ENCODE results near the gene ENC1. TPM values are rescaled to one million over a fixed set of nuclear protein-coding genes. Genes with fewer than 3 reads are reported as not detected.

The ENC1 gene
- total and polyA plus RNA-seq, 3 experiments from 2014 or later, result 0.68 to 3.5 (median 0.93) TPM

- peaks cover 0 to 2% (median 0%) of the 10 kb centered on the region in 5 donors for H3K9me3 Mint-ChIP-seq
- no peak for DNase-seq
- Histone ChIP-seq H3K27me3 (ENCODE audit: insufficient read depth, low read length, poor library complexity, severe bottlenecking) (no peaks in the 10 kb centered on the region), H3K4me3 (ENCODE audit: low read length) (no peak overlapping the region), H3K27ac (ENCODE audit: low read depth, low read length) (no peak overlapping the region), H3K9me3 (ENCODE audit: low read length) (no peaks in the 10 kb centered on the region), H3K4me1 (ENCODE audit: insufficient read depth, low read length) (no peaks in the 10 kb centered on the region), H3K36me3 (ENCODE audit: insufficient read depth, low read length) (no peaks in the 10 kb centered on the region)
- H3K27me3 Mint-ChIP-seq, result peaks cover 13 to 38% of the 10 kb centered on the region in 2 donors
- no peak overlapping the region for H3K27ac Mint-ChIP-seq
- peaks cover 0 to 6% (median 3%) of the 10 kb centered on the region in 3 donors for H3K4me1 Mint-ChIP-seq
- ChIA-PET CTCF (no interaction called here), POLR2A (no interaction called here)
- no peak overlapping the region for H3K4me3 Mint-ChIP-seq
- H3K36me3 Mint-ChIP-seq, result no peaks in the 10 kb centered on the region
These were observed 17.4 kb downstream of the ENC1 start for GRCh38 chr5:74623006-74623611.

GRCh38 chr5:74622122-74622521 lies 18.4 kb downstream of the ENC1 start:
- no peak overlapping the region for H3K27ac ChIP-seq (ENCODE audit: low read depth, low read length)
- peak overlapping the region in 2 of 8 donors; percentile 10 to 25 for H3K27ac Mint-ChIP-seq
- no peaks in the 10 kb centered on the region for H3K4me1 ChIP-seq (ENCODE audit: insufficient read depth, low read length)
- ChIA-PET CTCF (no interaction called here), POLR2A (no interaction called here)
- H3K27me3 ChIP-seq (ENCODE audit: insufficient read depth, low read length, poor library complexity, severe bottlenecking), result no peaks in the 10 kb centered on the region
- DNase-seq, result no peak
- H3K4me1 Mint-ChIP-seq, result no peaks in the 10 kb centered on the region
- no peaks in the 10 kb centered on the region for H3K9me3 ChIP-seq (ENCODE audit: low read length)
- no peaks in the 10 kb centered on the region for H3K36me3 ChIP-seq (ENCODE audit: insufficient read depth, low read length)
- no peak overlapping the region for H3K4me3 Mint-ChIP-seq
- peaks cover 0 to 2% (median 0%) of the 10 kb centered on the region in 5 donors for H3K9me3 Mint-ChIP-seq
- no peak overlapping the region for H3K4me3 ChIP-seq (ENCODE audit: low read length)
- H3K27me3 Mint-ChIP-seq, result peaks cover 13 to 43% of the 10 kb centered on the region in 2 donors
- no peaks in the 10 kb centered on the region for H3K36me3 Mint-ChIP-seq

DNA sequence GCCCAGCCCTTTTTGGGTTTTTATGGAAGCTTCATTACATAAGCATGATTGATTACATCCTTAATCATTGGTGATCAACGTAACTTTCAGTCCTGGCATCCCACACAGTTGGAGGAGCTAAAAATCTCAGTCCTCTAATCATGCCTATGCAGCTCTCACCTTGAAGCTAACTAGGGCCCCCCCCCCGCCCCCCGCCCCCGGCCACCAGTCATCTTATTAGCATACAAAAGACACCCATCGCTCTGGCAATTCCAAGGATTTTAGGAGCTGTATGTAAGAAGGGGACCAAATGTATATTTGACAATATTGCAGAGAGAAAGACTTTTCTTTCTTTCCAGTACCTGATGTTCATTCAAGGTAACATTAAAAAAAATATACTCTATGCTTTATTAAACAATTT lies 19.0 kb downstream of the ENC1 start:
- Mint-ChIP-seq H3K9me3 (peaks cover 0 to 2% (median 0%) of the 10 kb centered on the region in 5 donors), H3K27ac (no peak overlapping the region), H3K4me1 (no peaks in the 10 kb centered on the region), H3K36me3 (no peaks in the 10 kb centered on the region), H3K27me3 (peaks cover 13 to 43% of the 10 kb centered on the region in 2 donors), H3K4me3 (no peak overlapping the region)
- Histone ChIP-seq H3K27ac (ENCODE audit: low read depth, low read length) (no peak overlapping the region), H3K27me3 (ENCODE audit: insufficient read depth, low read length, poor library complexity, severe bottlenecking) (no peaks in the 10 kb centered on the region), H3K36me3 (ENCODE audit: insufficient read depth, low read length) (no peaks in the 10 kb centered on the region), H3K9me3 (ENCODE audit: low read length) (no peaks in the 10 kb centered on the region), H3K4me3 (ENCODE audit: low read length) (no peak overlapping the region), H3K4me1 (ENCODE audit: insufficient read depth, low read length) (no peaks in the 10 kb centered on the region)
- DNase-seq, result no peak
- ChIA-PET CTCF (no interaction called here), POLR2A (interaction anchor here (0.5 kb wide), 1 partner anchor 432 kb away, joined by 4 read pairs; no protein-coding TSS in a partner anchor)

DNA sequence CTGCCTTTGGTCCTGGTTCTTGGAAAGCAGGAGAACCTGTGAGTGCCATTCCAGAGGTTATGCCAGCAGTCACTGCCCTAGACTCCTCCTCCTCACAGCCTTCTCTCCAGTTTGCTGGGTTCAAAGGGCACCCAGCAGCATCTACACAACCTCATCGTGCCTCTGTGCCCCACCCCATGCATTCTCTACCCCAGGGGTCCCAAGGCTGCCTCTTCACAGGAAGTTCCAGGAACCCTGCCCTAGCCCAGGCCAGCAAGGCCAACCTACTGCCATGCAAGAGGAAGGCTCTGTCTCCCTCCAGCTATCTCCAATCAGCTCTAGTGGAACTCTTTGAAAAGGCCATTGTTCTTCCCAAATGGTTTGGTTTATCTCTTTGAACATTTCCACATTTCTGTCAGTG lies 21.2 kb downstream of the ENC1 start:
- ChIA-PET POLR2A (no interaction called here), CTCF (no interaction called here)
- peaks cover 13 to 35% of the 10 kb centered on the region in 2 donors for H3K27me3 Mint-ChIP-seq

GRCh38 chr5:74618106-74618505 lies 22.4 kb downstream of the ENC1 start:
- Histone ChIP-seq H3K36me3 (ENCODE audit: insufficient read depth, low read length) (no peaks in the 10 kb centered on the region), H3K4me1 (ENCODE audit: insufficient read depth, low read length) (no peaks in the 10 kb centered on the region), H3K27me3 (ENCODE audit: insufficient read depth, low read length, poor library complexity, severe bottlenecking) (no peaks in the 10 kb centered on the region), H3K27ac (ENCODE audit: low read depth, low read length) (no peak overlapping the region), H3K4me3 (ENCODE audit: low read length) (no peak overlapping the region), H3K9me3 (ENCODE audit: low read length) (no peaks in the 10 kb centered on the region)
- Mint-ChIP-seq H3K27ac (no peak overlapping the region), H3K36me3 (no peaks in the 10 kb centered on the region), H3K27me3 (peaks cover 9 to 32% of the 10 kb centered on the region in 2 donors), H3K9me3 (no peaks in the 10 kb centered on the region), H3K4me1 (no peaks in the 10 kb centered on the region), H3K4me3 (no peak overlapping the region)
- POLR2A ChIA-PET, result no interaction called here
- CTCF ChIA-PET, result no interaction called here
- no peak for DNase-seq

More for the DNA sequence above, 21.2 kb downstream of the ENC1 start:
- Mint-ChIP-seq H3K4me1 (no peaks in the 10 kb centered on the region), H3K4me3 (no peak overlapping the region), H3K9me3 (peaks cover 0 to 2% (median 0%) of the 10 kb centered on the region in 5 donors), H3K27ac (no peak overlapping the region), H3K36me3 (no peaks in the 10 kb centered on the region)
- Histone ChIP-seq H3K4me1 (ENCODE audit: insufficient read depth, low read length) (no peaks in the 10 kb centered on the region), H3K36me3 (ENCODE audit: insufficient read depth, low read length) (no peaks in the 10 kb centered on the region), H3K27me3 (ENCODE audit: insufficient read depth, low read length, poor library complexity, severe bottlenecking) (no peaks in the 10 kb centered on the region), H3K9me3 (ENCODE audit: low read length) (no peaks in the 10 kb centered on the region), H3K4me3 (ENCODE audit: low read length) (no peak overlapping the region), H3K27ac (ENCODE audit: low read depth, low read length) (no peak overlapping the region)
- no peak for DNase-seq

GRCh38 chr5:74617202-74617601 lies 23.3 kb downstream of the ENC1 start:
- Histone ChIP-seq H3K4me1 (ENCODE audit: insufficient read depth, low read length) (no peaks in the 10 kb centered on the region), H3K27ac (ENCODE audit: low read depth, low read length) (no peak overlapping the region), H3K36me3 (ENCODE audit: insufficient read depth, low read length) (no peaks in the 10 kb centered on the region), H3K27me3 (ENCODE audit: insufficient read depth, low read length, poor library complexity, severe bottlenecking) (no peaks in the 10 kb centered on the region), H3K9me3 (ENCODE audit: low read length) (no peaks in the 10 kb centered on the region), H3K4me3 (ENCODE audit: low read length) (no peak overlapping the region)
- Mint-ChIP-seq H3K4me1 (no peaks in the 10 kb centered on the region), H3K36me3 (no peaks in the 10 kb centered on the region), H3K27me3 (peaks cover 9 to 27% of the 10 kb centered on the region in 2 donors), H3K27ac (no peak overlapping the region), H3K9me3 (no peaks in the 10 kb centered on the region), H3K4me3 (no peak overlapping the region)
- no peak for DNase-seq
- ChIA-PET CTCF (no interaction called here), POLR2A (no interaction called here)

DNA sequence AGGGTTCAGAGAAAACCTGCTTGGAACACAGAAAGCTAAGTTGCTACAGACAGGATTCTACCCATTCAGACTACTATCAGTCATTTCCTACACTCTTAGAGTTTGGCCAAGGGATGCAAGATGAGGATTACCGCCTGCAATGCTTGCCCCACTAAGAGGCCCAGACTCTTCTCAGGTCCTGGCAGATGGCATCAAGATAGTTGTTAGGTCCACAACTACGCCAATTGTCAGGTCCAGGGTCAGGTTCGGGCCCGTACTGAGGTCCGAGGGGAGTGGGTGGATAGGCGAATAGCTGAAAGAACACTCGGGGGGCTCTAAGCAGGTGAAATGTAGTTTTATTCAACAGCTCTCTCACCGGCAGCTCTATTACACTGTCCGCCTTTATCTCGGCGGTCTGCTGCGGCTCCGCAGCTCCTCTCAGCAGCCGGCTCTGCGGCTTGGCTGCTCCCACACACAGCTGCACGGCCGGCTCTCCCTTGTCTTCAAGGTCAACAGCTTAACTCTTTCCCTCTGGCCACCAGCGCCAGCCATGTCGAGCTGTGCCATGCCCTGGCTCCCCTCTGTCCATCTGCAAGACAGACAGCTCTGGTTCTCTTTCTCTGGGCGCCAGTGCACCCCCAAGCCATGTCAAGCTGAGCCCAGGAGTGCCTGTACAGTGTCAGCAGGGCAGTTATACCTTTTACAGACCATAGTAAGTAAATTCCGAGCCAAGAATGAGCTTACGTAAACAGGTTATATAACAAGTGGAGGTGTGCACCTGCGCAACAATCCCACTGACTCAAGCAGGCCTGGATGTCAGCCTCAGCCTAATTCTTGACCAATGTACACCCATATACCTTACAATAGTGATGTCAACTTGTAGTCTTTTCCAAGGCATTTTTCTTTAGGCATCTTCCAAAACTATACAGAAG lies 24.0 kb downstream of the ENC1 start:
- H3K9me3 Mint-ChIP-seq, result no peaks in the 10 kb centered on the region
- DNase-seq, result no peak
- Histone ChIP-seq H3K9me3 (ENCODE audit: low read length) (no peaks in the 10 kb centered on the region), H3K27ac (ENCODE audit: low read depth, low read length) (no peak overlapping the region), H3K4me1 (ENCODE audit: insufficient read depth, low read length) (no peaks in the 10 kb centered on the region), H3K4me3 (ENCODE audit: low read length) (no peak overlapping the region), H3K36me3 (ENCODE audit: insufficient read depth, low read length) (no peaks in the 10 kb centered on the region), H3K27me3 (ENCODE audit: insufficient read depth, low read length, poor library complexity, severe bottlenecking) (no peaks in the 10 kb centered on the region)
- CTCF ChIA-PET, result no interaction called here
- H3K27ac Mint-ChIP-seq, result no peak overlapping the region
- no peaks in the 10 kb centered on the region for H3K36me3 Mint-ChIP-seq
- H3K4me1 Mint-ChIP-seq, result no peaks in the 10 kb centered on the region
- H3K4me3 Mint-ChIP-seq, result no peak overlapping the region
- POLR2A ChIA-PET, result no interaction called here
- H3K27me3 Mint-ChIP-seq, result peaks cover 9 to 25% of the 10 kb centered on the region in 2 donors

DNA sequence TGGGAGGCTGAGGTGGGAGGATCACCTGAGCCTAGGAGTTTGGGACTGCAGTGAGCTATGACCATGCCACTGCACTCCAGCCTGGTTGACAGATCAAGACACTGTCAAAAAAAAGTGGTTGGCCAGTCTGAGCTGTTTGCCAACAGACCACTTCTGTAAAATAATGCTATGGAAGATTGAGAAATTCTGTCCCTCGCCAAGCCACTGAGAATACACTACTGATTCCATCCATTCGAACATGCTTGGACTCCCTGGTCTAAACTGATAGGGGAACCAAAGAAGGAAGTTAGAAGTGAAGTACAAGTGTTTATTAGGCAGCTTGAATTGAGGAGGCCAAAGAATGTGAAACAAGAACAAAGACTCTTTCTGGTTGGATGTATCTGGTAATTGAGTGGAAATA lies 27.2 kb downstream of the ENC1 start:
- Histone ChIP-seq H3K9me3 (ENCODE audit: low read length) (no peaks in the 10 kb centered on the region), H3K4me1 (ENCODE audit: insufficient read depth, low read length) (no peaks in the 10 kb centered on the region), H3K4me3 (ENCODE audit: low read length) (no peak overlapping the region), H3K27me3 (ENCODE audit: insufficient read depth, low read length, poor library complexity, severe bottlenecking) (no peaks in the 10 kb centered on the region), H3K27ac (ENCODE audit: low read depth, low read length) (no peak overlapping the region), H3K36me3 (ENCODE audit: insufficient read depth, low read length) (no peaks in the 10 kb centered on the region)
- no peaks in the 10 kb centered on the region for H3K4me1 Mint-ChIP-seq
- ChIA-PET POLR2A (no interaction called here), CTCF (interaction anchor here (1.4 kb wide), 1 partner anchor 27 kb away, joined by 3 read pairs; the partner anchor contains the start of gene ENC1)
- H3K9me3 Mint-ChIP-seq, result no peaks in the 10 kb centered on the region
- H3K27me3 Mint-ChIP-seq, result peaks cover 0 to 16% of the 10 kb centered on the region in 2 donors
- DNase-seq, result no peak
- no peak overlapping the region for H3K4me3 Mint-ChIP-seq
- H3K36me3 Mint-ChIP-seq, result no peaks in the 10 kb centered on the region
- H3K27ac Mint-ChIP-seq, result no peak overlapping the region

Measured in CD8-positive, alpha-beta memory T cell (primary cell).